Thymus (tissue), 11 donors: ENCODE measurements around the gene WWTR1. TPM values are rescaled to one million over a fixed set of nuclear protein-coding genes. Genes with fewer than 3 reads are reported as not detected.

ENCODE experiments used
- DNase-seq, 9 donors: peaks; one replicate each; pipeline ENCODE4 v3.0.0-alpha.2; 2013; ENCODE audit warnings: low spot score in 9 of 9, low read depth in 6 of 9, missing footprints in 1 of 9
- H3K27ac ChIP-seq, 2 donors: one replicate each; pipeline ENCODE4 v1.5.1; 2013; ENCODE audit warnings: control low read depth in 1 of 2, low read depth in 1 of 2, low read length in 1 of 2, mild to moderate bottlenecking in 1 of 2, moderate library complexity in 1 of 2
- H3K27me3 ChIP-seq, 2 donors: one replicate each; pipeline ENCODE4 v1.5.1; 2013; ENCODE audit warnings: low read length in 1 of 2; ENCODE audit not compliant: control insufficient read depth in 2 of 2, insufficient read depth in 1 of 2
- H3K36me3 ChIP-seq, 2 donors: one replicate each; pipeline ENCODE4 v1.5.1; 2013; ENCODE audit warnings: low read length in 1 of 2, mild to moderate bottlenecking in 1 of 2, moderate library complexity in 1 of 2; ENCODE audit not compliant: control insufficient read depth in 2 of 2, insufficient read depth in 2 of 2
- H3K4me1 ChIP-seq, 2 donors: one replicate each; pipeline ENCODE4 v1.5.1; 2013; ENCODE audit warnings: low read length in 2 of 2; ENCODE audit not compliant: control insufficient read depth in 2 of 2, insufficient read depth in 2 of 2
- H3K4me3 ChIP-seq, 2 donors: one replicate each; pipeline ENCODE4 v1.5.1; 2013; ENCODE audit warnings: low read length in 2 of 2, control low read depth in 1 of 2, mild to moderate bottlenecking in 1 of 2
- H3K9me3 ChIP-seq, 2 donors: one replicate each; pipeline ENCODE4 v1.5.1; 2013; ENCODE audit warnings: low read length in 1 of 2, mild to moderate bottlenecking in 1 of 2; ENCODE audit not compliant: control insufficient read depth in 2 of 2, insufficient read depth in 1 of 2
- WGBS: extraction: QIAGEN DNeasy Blood & Tissue Kit; methylation state at CpG from one replicate; pipeline ENCODE4 v1.1.7; 2013; 5-methylcytosine and 5-hydroxymethylcytosine counted together
- polyA plus RNA-seq: library from polyadenylated mRNA; stranded (reverse); fragments of 200-250 nt; gene quantifications from one replicate; pipeline ENCODE4 v1.2.3, GENCODE V29; 2013
- total RNA-seq: library from RNA; stranded (reverse); fragments of 120-200 nt; gene quantifications from one replicate; pipeline ENCODE4 v1.2.4, GENCODE V29; 2013
- donor health status: healthy.

WWTR1 gene
- total and polyA plus RNA-seq, 2 donors: 1.6 to 12.9 TPM

DNA sequence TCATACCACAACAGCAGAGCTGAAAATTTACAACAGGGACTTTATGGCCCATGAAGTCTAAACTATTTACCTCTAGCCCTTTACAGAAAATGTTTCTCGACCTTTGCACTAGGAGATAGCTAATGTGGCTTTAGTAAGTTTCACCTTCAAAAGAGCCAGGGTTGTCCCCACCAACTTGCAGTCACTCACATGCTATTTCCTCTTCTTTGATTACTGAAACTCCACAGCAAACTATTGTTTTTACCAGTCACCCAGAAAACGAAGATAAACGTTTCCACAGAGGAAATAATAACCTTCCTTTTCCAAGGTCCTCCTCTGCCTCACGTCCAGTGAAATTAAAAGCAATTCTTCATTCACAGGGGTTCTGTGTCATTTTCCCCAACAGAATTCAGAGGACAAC is 48.2 kb downstream of the WWTR1 start:
- DNase-seq: no peak
- Histone ChIP-seq H3K27ac (no peak overlapping the region), H3K4me3 (no peak overlapping the region), H3K27me3 (peaks cover 0 to 2% of the 10 kb centered on the region in 2 donors), H3K4me1 (no peaks in the 10 kb centered on the region), H3K36me3 (no peaks in the 10 kb centered on the region), H3K9me3 (no peaks in the 10 kb centered on the region)
- WGBS: 78% methylated on average over 4 of the region's 4 CpGs

DNA sequence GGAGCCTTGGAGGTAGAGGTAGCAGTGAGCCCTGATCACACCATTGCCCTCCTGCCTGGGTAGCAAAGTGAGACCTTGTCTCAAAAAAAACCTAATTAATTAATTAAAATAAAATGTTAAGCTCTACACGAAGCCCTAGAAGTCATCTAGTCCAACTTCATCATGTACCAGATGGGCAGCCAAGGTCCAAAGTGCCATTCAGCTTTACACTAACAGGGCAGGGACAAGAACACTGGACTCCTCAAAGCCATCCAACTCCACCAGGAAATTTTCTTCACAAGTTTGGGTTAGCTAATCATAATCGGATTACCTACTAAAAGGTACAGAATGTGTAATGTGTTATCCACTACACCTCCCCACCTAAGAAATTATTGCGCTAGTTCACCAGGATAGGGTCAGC is 48.8 kb downstream of the WWTR1 start:
- H3K27me3 ChIP-seq: peaks cover 0 to 2% of the 10 kb centered on the region in 2 donors
- no peaks in the 10 kb centered on the region for H3K4me1 ChIP-seq
- no peak for DNase-seq
- no peak overlapping the region for H3K27ac ChIP-seq
- WGBS: 97% methylated on average over 3 of the region's 3 CpGs
- H3K36me3 ChIP-seq: no peaks in the 10 kb centered on the region
- no peak overlapping the region for H3K4me3 ChIP-seq
- H3K9me3 ChIP-seq: no peaks in the 10 kb centered on the region

DNA sequence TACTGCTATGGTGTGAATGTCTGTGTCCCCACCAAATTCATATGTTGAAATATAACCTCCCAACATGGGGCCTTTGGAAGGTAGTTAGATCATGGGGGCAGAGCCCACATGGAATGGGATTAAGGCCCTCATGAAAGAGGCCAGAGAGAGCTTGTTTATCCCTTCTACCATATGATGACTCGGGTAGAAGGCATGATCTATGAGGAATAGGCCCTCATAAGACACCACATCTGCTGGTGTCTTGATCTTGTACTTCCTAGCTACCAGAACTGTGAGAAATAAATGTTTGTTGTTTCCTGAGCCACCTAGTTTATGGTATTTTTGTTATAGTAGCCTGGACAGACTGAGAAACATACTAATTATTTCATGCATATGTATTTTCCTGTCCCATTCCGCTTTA is 51.9 kb downstream of the WWTR1 start:
- no peak for DNase-seq
- no peaks in the 10 kb centered on the region for H3K9me3 ChIP-seq
- 94% methylated on average over 2 of the region's 2 CpGs for WGBS
- H3K27ac ChIP-seq: no peak overlapping the region
- H3K36me3 ChIP-seq: no peaks in the 10 kb centered on the region
- no peaks in the 10 kb centered on the region for H3K27me3 ChIP-seq
- H3K4me1 ChIP-seq: no peaks in the 10 kb centered on the region
- H3K4me3 ChIP-seq: no peak overlapping the region

DNA sequence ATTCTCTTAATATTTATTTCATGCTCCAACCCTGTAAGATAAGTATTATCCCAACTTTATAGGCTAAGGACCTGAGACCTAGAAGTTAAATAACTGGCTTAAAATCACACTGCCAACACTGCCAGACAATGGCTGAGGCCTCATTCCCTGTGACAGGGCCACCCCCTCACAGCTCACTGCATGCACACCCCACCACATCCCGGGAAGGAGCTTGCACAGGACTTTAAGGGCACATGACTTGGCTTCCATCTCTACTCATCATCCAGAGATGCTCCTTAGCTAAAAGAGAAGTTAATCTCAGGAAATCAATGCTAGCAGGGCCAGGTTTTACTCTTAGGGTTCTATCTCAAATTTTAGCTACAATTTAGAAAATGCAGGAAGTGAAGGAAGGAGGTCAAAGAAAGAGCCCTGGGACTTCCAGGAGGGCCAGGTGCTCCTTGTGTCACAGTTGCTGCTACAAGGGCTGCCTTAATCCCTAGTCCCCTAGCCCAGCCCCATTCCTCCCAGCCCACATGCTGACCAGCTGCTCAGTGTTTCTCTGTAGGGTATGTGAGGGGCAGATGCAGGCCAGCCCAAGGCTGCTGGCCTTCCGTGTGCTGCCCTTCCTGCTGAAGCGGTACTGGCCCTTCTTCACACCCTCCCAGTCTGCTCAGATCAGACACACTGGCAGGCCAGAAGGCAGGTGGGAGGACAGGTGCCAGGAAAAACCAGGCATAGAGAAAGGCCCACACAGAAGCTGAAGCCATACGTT is 53.5 kb downstream of the WWTR1 start:
- WGBS: 96% methylated on average over 4 of the region's 4 CpGs
- Histone ChIP-seq H3K36me3 (no peaks in the 10 kb centered on the region), H3K4me1 (no peaks in the 10 kb centered on the region), H3K27ac (no peak overlapping the region), H3K4me3 (no peak overlapping the region), H3K27me3 (no peaks in the 10 kb centered on the region), H3K9me3 (no peaks in the 10 kb centered on the region)
- no peak for DNase-seq

DNA sequence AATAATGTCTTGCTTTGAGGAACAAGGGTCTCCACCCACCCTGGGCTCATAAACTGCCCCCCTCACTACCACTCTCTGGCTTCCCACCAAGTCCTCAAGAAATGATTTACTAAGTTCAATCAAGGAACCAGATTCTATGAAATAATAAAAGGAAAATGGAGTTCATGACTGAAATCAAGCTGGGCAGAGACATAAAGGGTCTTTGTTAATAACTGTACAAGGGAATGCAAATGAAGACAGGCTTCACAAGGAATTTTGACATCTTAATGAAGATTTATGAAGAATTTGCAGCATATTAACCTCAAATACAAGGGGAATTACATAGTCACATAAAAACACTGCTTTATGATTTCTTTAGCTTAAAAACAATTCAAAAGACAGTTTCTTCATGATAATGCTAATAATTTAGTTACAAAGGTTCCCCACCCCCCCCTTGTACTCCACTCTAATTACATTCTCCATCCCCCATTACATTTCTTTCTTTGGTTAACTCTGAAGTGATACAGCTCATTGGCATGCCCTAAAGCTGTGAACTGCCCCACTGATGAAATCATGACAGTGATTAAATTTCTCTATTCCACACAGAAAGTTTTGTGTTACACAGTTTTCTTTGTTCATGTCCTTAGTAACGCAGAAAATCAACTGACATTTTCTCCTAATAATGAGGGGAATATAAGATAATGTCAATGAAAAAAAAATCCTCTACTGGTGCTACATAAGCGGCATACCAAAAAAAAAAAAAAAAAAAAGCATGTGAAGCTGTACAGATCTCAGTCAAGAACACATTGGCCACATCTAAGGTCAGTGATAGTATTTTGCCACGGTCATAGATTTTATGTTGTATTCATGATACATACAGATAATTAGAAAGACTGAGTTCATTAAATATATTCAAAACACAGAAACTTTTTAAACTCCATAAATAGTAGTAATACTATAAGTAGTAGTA is 54.4 kb downstream of the WWTR1 start:
- Histone ChIP-seq H3K27ac (no peak overlapping the region), H3K36me3 (no peaks in the 10 kb centered on the region), H3K27me3 (no peaks in the 10 kb centered on the region), H3K9me3 (no peaks in the 10 kb centered on the region), H3K4me1 (no peaks in the 10 kb centered on the region), H3K4me3 (no peak overlapping the region)
- DNase-seq: no peak
- WGBS: 95% methylated on average over 3 of the region's 3 CpGs

DNA sequence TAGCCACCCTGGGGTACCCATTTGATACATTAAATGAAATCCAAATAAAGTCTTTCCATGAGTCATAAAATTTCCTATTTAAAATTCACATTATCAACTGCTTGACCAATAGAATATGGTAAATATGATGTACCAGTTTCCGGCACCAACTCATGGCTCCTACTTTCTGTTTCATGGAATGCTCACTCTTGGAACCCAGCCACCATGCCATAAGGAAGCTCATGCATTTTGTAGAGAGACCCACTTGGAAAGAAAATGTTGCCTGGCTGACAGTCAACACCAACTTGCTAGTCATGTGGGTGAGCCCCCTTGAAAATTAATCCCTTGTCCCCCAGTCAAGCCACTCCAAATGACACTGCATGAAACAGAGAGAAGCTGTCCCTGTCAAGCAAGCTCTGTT is 57.2 kb downstream of the WWTR1 start:
- Histone ChIP-seq H3K4me1 (no peaks in the 10 kb centered on the region), H3K4me3 (no peak overlapping the region), H3K27me3 (no peaks in the 10 kb centered on the region), H3K27ac (no peak overlapping the region), H3K36me3 (no peaks in the 10 kb centered on the region), H3K9me3 (no peaks in the 10 kb centered on the region)
- DNase-seq: no peak
- WGBS: 95% methylated on average over 1 of the region's 1 CpG

DNA sequence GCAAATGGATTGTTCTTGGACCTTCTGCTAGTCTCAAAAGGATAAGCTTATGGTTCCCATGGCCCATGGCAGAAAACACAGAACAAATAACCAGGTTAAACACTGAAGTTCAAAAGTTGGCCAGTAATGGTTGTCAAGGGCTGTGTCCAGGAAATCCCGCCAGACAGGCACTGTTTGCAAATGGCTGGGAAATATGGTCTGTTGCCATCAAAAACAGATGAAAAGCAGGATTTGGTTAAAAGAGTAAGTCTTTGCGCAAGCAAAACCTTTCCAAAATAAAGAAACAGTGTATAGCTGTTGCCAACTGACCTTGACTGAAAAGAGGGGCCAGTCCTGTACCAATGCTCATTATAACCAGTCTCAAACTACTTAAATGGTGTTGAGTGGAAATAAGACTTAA is 58.6 kb downstream of the WWTR1 start:
- no peak for DNase-seq
- 95% methylated on average over 2 of the region's 2 CpGs for WGBS
- Histone ChIP-seq H3K4me1 (no peaks in the 10 kb centered on the region), H3K27ac (no peak overlapping the region), H3K9me3 (no peaks in the 10 kb centered on the region), H3K27me3 (no peaks in the 10 kb centered on the region), H3K36me3 (no peaks in the 10 kb centered on the region), H3K4me3 (no peak overlapping the region)

DNA sequence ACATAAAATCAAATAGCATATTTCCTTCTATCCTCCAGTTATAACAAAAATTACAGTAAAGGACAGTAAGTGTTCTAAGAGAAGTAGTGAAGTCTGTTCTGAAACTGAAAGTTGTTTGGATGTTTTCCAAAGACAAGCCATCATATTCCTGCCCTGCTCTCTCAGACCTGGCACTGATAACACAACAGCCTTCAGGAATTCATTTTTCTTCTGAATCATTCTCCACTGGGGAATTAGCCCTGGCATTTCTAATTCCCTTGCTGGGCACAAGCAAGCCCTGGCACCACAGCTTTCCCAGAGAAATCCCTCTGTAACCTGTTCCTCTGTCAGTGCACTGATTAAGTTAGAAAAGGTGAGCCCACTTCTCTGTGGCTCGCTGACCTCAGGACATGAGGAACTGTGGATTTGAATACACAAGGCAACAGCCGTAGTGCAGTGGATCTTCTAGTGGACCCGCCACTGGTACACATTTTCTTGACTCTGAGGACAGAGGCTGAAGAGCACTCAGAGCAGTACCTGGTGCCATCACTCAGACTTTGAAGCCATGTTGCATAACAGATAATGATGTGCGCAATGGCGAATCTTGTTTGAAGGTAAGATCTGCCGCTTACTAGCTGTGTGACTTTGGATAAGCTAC is 61.6 kb downstream of the WWTR1 start:
- Histone ChIP-seq H3K4me3 (no peak overlapping the region), H3K36me3 (no peaks in the 10 kb centered on the region), H3K27ac (no peak overlapping the region), H3K27me3 (no peaks in the 10 kb centered on the region), H3K4me1 (no peaks in the 10 kb centered on the region), H3K9me3 (no peaks in the 10 kb centered on the region)
- DNase-seq: no peak
- WGBS: 96% methylated on average over 6 of the region's 6 CpGs
